AG04450 (cell line): ENCODE data around the gene CABLES1. TPM values are rescaled to one million over a fixed set of nuclear protein-coding genes. Genes with fewer than 3 reads are reported as not detected.
A peak's percentile ranks its signal among the peaks of the same experiment; 100 is the strongest.
"Not testable (repeated sequence)": the region's sequence is repeated elsewhere in the genome, so short reads cannot be mapped to it uniquely, and the experiment has no call there.

ENCODE experiments used
- CTCF ChIA-PET: fragments of 300-600, 350-600 bp; formaldehyde crosslinking; extraction: SDS; loops from one replicate; lab custom pipeline; 2022; ENCODE audit warnings: antibody characterized with exemption, inconsistent platforms; lab: Charles Lee
- POLR2A ChIA-PET: fragments of 350-600 bp; formaldehyde crosslinking; extraction: SDS; loops from one replicate; lab custom pipeline; 2021; ENCODE audit warnings: antibody characterized with exemption, inconsistent platforms; lab: Yijun Ruan, JAX
- DNase-seq: peaks from one replicate; pipeline ENCODE4 v3.0.0-alpha.2; 2011; ENCODE audit warnings: low read depth, low spot score
- H3K27ac ChIP-seq: one replicate; pipeline ENCODE4 v1.5.1; 2012; ENCODE audit warnings: low read depth, low read length, control low read depth
- H3K27me3 ChIP-seq: one replicate; pipeline ENCODE4 v1.6.0; 2012; ENCODE audit warnings: low read length; ENCODE audit not compliant: control insufficient read depth, insufficient read depth
- H3K4me3 ChIP-seq: 2 replicates; pipeline ENCODE4 v1.5.1; 2011; ENCODE audit warnings: mild to moderate bottlenecking, low read depth, low read length, control low read depth
- H3K9me3 ChIP-seq: 2 replicates; pipeline ENCODE4 v1.5.1; 2012; ENCODE audit warnings: low read length; ENCODE audit not compliant: control insufficient read depth, insufficient read depth
- CTCF ChIP-seq: IDR thresholded peaks from 2 replicates; pipeline ENCODE4 v1.5.1; 2011; ENCODE audit warnings: low read depth, low read length, control low read depth, inconsistent platforms
- polyA minus RNA-seq: library from RNA; depleted of rRNA, polyadenylated mRNA; stranded (reverse); fragments of >200 nt; gene quantifications from 2 replicates; pipeline ENCODE4 v1.2.3, GENCODE V29; 2011; rRNA and poly(A)+ RNA removed
- polyA plus RNA-seq: library from polyadenylated mRNA; depleted of rRNA; stranded (reverse); fragments of >200 nt; gene quantifications from 2 replicates; pipeline ENCODE4 v1.2.3, GENCODE V29; 2011; rRNA removed

Gene CABLES1
- polyA plus RNA-seq (25.7 and 29.6 TPM in 2 replicates), polyA minus RNA-seq (24.5 TPM in 2 replicates)

- DNase-seq = no peak
- Histone ChIP-seq H3K27ac (peak within 1 kb of the TSS; percentile 47), H3K27me3 (no peaks in the 10 kb centered on the region), H3K9me3 (no peaks in the 10 kb centered on the region; the same call in 1 of the 2 replicates), H3K4me3 (peak within 1 kb of the TSS; percentile 75)
- CTCF ChIA-PET = interaction anchor here (1.0 kb wide), 1 partner anchor 277 kb away, joined by 3 read pairs; no protein-coding TSS in a partner anchor
- POLR2A ChIA-PET = interaction anchor here (0.6 to 1.6 kb wide), 4 partner anchors 89 to 273 kb away, joined by 3 to 4 read pairs (median 3); no protein-coding TSS in a partner anchor
- no peak for TF ChIP-seq CTCF
Measured at GRCh38 chr18:23134780-23135549, at the start of gene CABLES1. Gene CABLES1, plus strand, starts transcription at chr18:23135485. Its CDS starts 278 bp downstream, at chr18:23135763.

- no peak for DNase-seq
- H3K27ac ChIP-seq = no peak overlapping the region
- H3K4me3 ChIP-seq = no peak overlapping the region
- no peaks in the 10 kb centered on the region for H3K27me3 ChIP-seq
- TF ChIP-seq CTCF = no peak
- CTCF ChIA-PET = interaction anchor here (0.6 to 1.2 kb wide), 3 partner anchors 10 to 324 kb away, joined by 3 read pairs; no protein-coding TSS in a partner anchor
- POLR2A ChIA-PET = interaction anchor here (0.6 kb wide), 1 partner anchor 11 kb away, joined by 3 read pairs; no protein-coding TSS in a partner anchor
- no peaks in the 10 kb centered on the region for H3K9me3 ChIP-seq
Measured at GRCh38 chr18:23087352-23087751, 47.9 kb upstream of the CABLES1 start.

- Histone ChIP-seq H3K9me3 (no peaks in the 10 kb centered on the region), H3K27ac (no peak overlapping the region), H3K27me3 (no peaks in the 10 kb centered on the region), H3K4me3 (no peak overlapping the region)
- no peak for TF ChIP-seq CTCF
- CTCF ChIA-PET = no interaction called here
- DNase-seq = no peak
- POLR2A ChIA-PET = no interaction called here
Measured at GRCh38 chr18:23088310-23088709, 47.0 kb upstream of the CABLES1 start.

GRCh38 chr18:23091017-23091993 lies 44.0 kb upstream of the CABLES1 start:
- H3K4me3 ChIP-seq, H3K27ac ChIP-seq, H3K9me3 ChIP-seq, H3K27me3 ChIP-seq, DNase-seq: not testable (repeated sequence)
- CTCF ChIA-PET = interaction anchor here (0.6 to 0.8 kb wide), 2 partner anchors 32 to 320 kb away, joined by 3 to 5 read pairs; no protein-coding TSS in a partner anchor
- POLR2A ChIA-PET = interaction anchor here (0.5 to 0.6 kb wide), 3 partner anchors 218 to 279 kb away, joined by 3 to 5 read pairs (median 4); no protein-coding TSS in a partner anchor

- no peaks in the 10 kb centered on the region for H3K27me3 ChIP-seq
- no peaks in the 10 kb centered on the region; the same call in 1 of the 2 replicates for H3K9me3 ChIP-seq
- TF ChIP-seq CTCF = no peak
- POLR2A ChIA-PET = interaction anchor here (0.5 to 0.6 kb wide), 2 partner anchors 218 to 278 kb away, joined by 3 to 5 read pairs; no protein-coding TSS in a partner anchor
- CTCF ChIA-PET = interaction anchor here (0.8 kb wide), 1 partner anchor 320 kb away, joined by 3 read pairs; no protein-coding TSS in a partner anchor
- no peak overlapping the region for H3K4me3 ChIP-seq
- DNase-seq = no peak
- no peak overlapping the region for H3K27ac ChIP-seq
Measured at GRCh38 chr18:23092121-23092520, 43.2 kb upstream of the CABLES1 start.

GRCh38 chr18:23093130-23093529 lies 42.2 kb upstream of the CABLES1 start:
- DNase-seq, H3K9me3 ChIP-seq, POLR2A ChIA-PET, H3K4me3 ChIP-seq, H3K27me3 ChIP-seq, H3K27ac ChIP-seq: not testable (repeated sequence)
- CTCF ChIA-PET = interaction anchor here (0.6 kb wide), 1 partner anchor 318 kb away, joined by 3 read pairs; no protein-coding TSS in a partner anchor
